Activated CD4-positive, alpha-beta T cell treated with anti-CD3 and anti-CD28 coated beads for 48 hours (primary cell): ENCODE data around the gene EGR2.
A peak's percentile ranks its signal among the peaks of the same experiment; 100 is the strongest.

ENCODE experiments used
- DNase-seq: peaks from one replicate; pipeline ENCODE4 v3.0.0-alpha.2; 2020

The EGR2 gene

GRCh38 chr10:62816331-62817120 is at the start of gene EGR2:
Gene EGR2, minus strand, starts transcription at chr10:62816366. Its CDS starts 337 bp downstream, at chr10:62816029.
- peak; percentile 96 for DNase-seq

- no peak for DNase-seq
Measured at GRCh38 chr10:62862447-62862846, 46.3 kb upstream of the EGR2 start.

GRCh38 chr10:62861507-62861906 is 45.3 kb upstream of the EGR2 start:
- DNase-seq: peak; percentile 28

GRCh38 chr10:62860946-62861345 is 44.8 kb upstream of the EGR2 start:
- DNase-seq: peak; percentile 14

- no peak for DNase-seq
Measured at GRCh38 chr10:62858364-62858763, 42.2 kb upstream of the EGR2 start.

GRCh38 chr10:62856021-62856420 is 39.9 kb upstream of the EGR2 start:
- DNase-seq: no peak

- peak; percentile 75 for DNase-seq
Measured at GRCh38 chr10:62853710-62854109, 37.5 kb upstream of the EGR2 start.

GRCh38 chr10:62852961-62853702 is 37.0 kb upstream of the EGR2 start:
- DNase-seq: peak; percentile 65

GRCh38 chr10:62851442-62851841 is 35.3 kb upstream of the EGR2 start:
- peak; percentile 58 for DNase-seq

- DNase-seq: no peak
Measured at GRCh38 chr10:62850646-62851045, 34.5 kb upstream of the EGR2 start.

- no peak for DNase-seq
Measured at GRCh38 chr10:62847433-62847832, 31.3 kb upstream of the EGR2 start.

- peak; percentile 50 for DNase-seq
Measured at GRCh38 chr10:62844280-62845011, 28.3 kb upstream of the EGR2 start.

GRCh38 chr10:62843600-62843999 is 27.4 kb upstream of the EGR2 start:
- peak; percentile 20 for DNase-seq

GRCh38 chr10:62842983-62843382 is 26.8 kb upstream of the EGR2 start:
- no peak for DNase-seq

- DNase-seq: peak; percentile 42
Measured at GRCh38 chr10:62839590-62839989, 23.4 kb upstream of the EGR2 start.

- DNase-seq: no peak
Measured at GRCh38 chr10:62831346-62831745, 15.2 kb upstream of the EGR2 start.

- DNase-seq: no peak
Measured at GRCh38 chr10:62830679-62831078, 14.5 kb upstream of the EGR2 start.

- no peak for DNase-seq
Measured at GRCh38 chr10:62829622-62830021, 13.5 kb upstream of the EGR2 start.

- no peak for DNase-seq
Measured at GRCh38 chr10:62826273-62826672, 10.1 kb upstream of the EGR2 start.

GRCh38 chr10:62820586-62820985 is 4.4 kb upstream of the EGR2 start:
- DNase-seq: no peak

GRCh38 chr10:62819141-62819920 is 3.2 kb upstream of the EGR2 start:
- DNase-seq: peak; percentile 16

GRCh38 chr10:62818426-62819011 is 2.4 kb upstream of the EGR2 start:
- peak; percentile 76 for DNase-seq
